HT-29 (cell line): ENCODE data around the gene CRYBA4. TPM values are rescaled to one million over a fixed set of nuclear protein-coding genes. Genes with fewer than 3 reads are reported as not detected.

ENCODE experiments used
- DNase-seq: peaks from one replicate; pipeline ENCODE4 v3.0.0-alpha.2; 2015; ENCODE audit warnings: low spot score
- total RNA-seq: library from RNA; depleted of rRNA; stranded (reverse); fragments of >200 nt; shearing (Covaris generic); gene quantifications from 2 replicates; pipeline ENCODE4 v1.2.3, GENCODE V29; 2014

The CRYBA4 gene
- total RNA-seq, 1 experiment from 2014 or later, result not detected

GRCh38 chr22:26660356-26660755, 38.6 kb downstream of the CRYBA4 start:
- no peak for DNase-seq

GRCh38 chr22:26660961-26661578, 39.3 kb downstream of the CRYBA4 start:
- no peak for DNase-seq

- DNase-seq, result no peak
Observed at GRCh38 chr22:26662160-26662559, 40.4 kb downstream of the CRYBA4 start.

- no peak for DNase-seq
Observed at GRCh38 chr22:26663374-26663923, 41.7 kb downstream of the CRYBA4 start.

GRCh38 chr22:26665813-26666231, 44.1 kb downstream of the CRYBA4 start:
- DNase-seq, result no peak

GRCh38 chr22:26667140-26667539, 45.4 kb downstream of the CRYBA4 start:
- DNase-seq, result no peak

GRCh38 chr22:26669060-26669481, 47.3 kb downstream of the CRYBA4 start:
- DNase-seq, result peak; percentile 43

GRCh38 chr22:26670459-26670858, 48.7 kb downstream of the CRYBA4 start:
- no peak for DNase-seq

GRCh38 chr22:26671317-26672059, 49.7 kb downstream of the CRYBA4 start:
- no peak for DNase-seq

- DNase-seq, result no peak
Observed at GRCh38 chr22:26672060-26672471, 50.3 kb downstream of the CRYBA4 start.

- peak; percentile 80 for DNase-seq
Observed at GRCh38 chr22:26672590-26673468, 51.1 kb downstream of the CRYBA4 start.

- no peak for DNase-seq
Observed at GRCh38 chr22:26673486-26673885, 51.7 kb downstream of the CRYBA4 start.

GRCh38 chr22:26674211-26675190, 52.7 kb downstream of the CRYBA4 start:
- no peak for DNase-seq

GRCh38 chr22:26675687-26676268, 54.0 kb downstream of the CRYBA4 start:
- DNase-seq, result no peak

- no peak for DNase-seq
Observed at GRCh38 chr22:26677217-26677616, 55.5 kb downstream of the CRYBA4 start.

GRCh38 chr22:26679003-26679629, 57.4 kb downstream of the CRYBA4 start:
- DNase-seq, result peak; percentile 77
